VCaP (cell line): ENCODE measurements around the gene DENND1C.

ENCODE experiments used
- H3K27ac ChIP-seq: fragments of 450-650 bp; 2 replicates; pipeline ENCODE4 v1.5.1; 2017
- CTCF ChIP-seq: fragments of 450-650 bp; conservative IDR thresholded peaks from 2 replicates; pipeline ENCODE4 v1.5.1; 2017; ENCODE audit warnings: mild to moderate bottlenecking, moderate library complexity

Gene DENND1C

GRCh38 chr19:6443986-6444385, 37.6 kb downstream of the DENND1C start:
- no peak overlapping the region for H3K27ac ChIP-seq
- TF ChIP-seq CTCF, result no peak

GRCh38 chr19:6442087-6442688, 39.4 kb downstream of the DENND1C start:
- TF ChIP-seq CTCF, result no peak
- no peak overlapping the region for H3K27ac ChIP-seq

- H3K27ac ChIP-seq, result no peak overlapping the region
- no peak for TF ChIP-seq CTCF
Observed at GRCh38 chr19:6440905-6441304, 40.7 kb downstream of the DENND1C start.

GRCh38 chr19:6439743-6440142, 41.8 kb downstream of the DENND1C start:
- no peak for TF ChIP-seq CTCF
- no peak overlapping the region for H3K27ac ChIP-seq

GRCh38 chr19:6433663-6434062, 47.9 kb downstream of the DENND1C start, which contains the start of gene SLC25A41:
TSS of gene SLC25A41 (minus strand) at chr19:6433763. CDS start at chr19:6433693, 70 bp downstream.
- no peak within 1 kb of the TSS for H3K27ac ChIP-seq
- TF ChIP-seq CTCF, result no peak

GRCh38 chr19:6433165-6433564, 48.4 kb downstream of the DENND1C start:
- no peak overlapping the region for H3K27ac ChIP-seq
- TF ChIP-seq CTCF, result no peak

GRCh38 chr19:6431891-6432290, 49.7 kb downstream of the DENND1C start:
- no peak for TF ChIP-seq CTCF

More at GRCh38 chr19:6431891-6432290, 49.7 kb downstream of the DENND1C start:
- H3K27ac ChIP-seq, result no peak overlapping the region
